IMR-90 (cell line): ENCODE measurements around the gene NPM1. TPM values are rescaled to one million over a fixed set of nuclear protein-coding genes. Genes with fewer than 3 reads are reported as not detected.

Experiments
- ATAC-seq: fragments of 200-7000 bp; cut with Tn5 transposase; 2 replicates; pipeline ENCODE4 v1.9.1; 2020; ENCODE audit warnings: low read depth, mild to moderate bottlenecking, moderate library complexity
- BruUV-seq: library from RNA; stranded (reverse); fragments of 400-500 nt; replicated peaks from 2 replicates; lab custom pipeline; 2021; lab: Mats Ljungman, UMichigan
- CTCF ChIA-PET: fragments of 300-600 bp; formaldehyde crosslinking; extraction: SDS; loops from one replicate; lab custom pipeline; 2021; ENCODE audit warnings: antibody characterized with exemption; lab: Yijun Ruan, JAX
- POLR2A ChIA-PET: fragments of 300-600 bp; sonication (Branson Sonifier 250); formaldehyde crosslinking; loops from one replicate; lab custom pipeline; 2022; ENCODE audit warnings: antibody characterized with exemption; ENCODE audit not compliant: unreplicated experiment; lab: Charles Lee
- DNase-seq: peaks from one replicate; pipeline ENCODE4 v3.0.0; 2013
- H2AFZ ChIP-seq: replicated peaks from 2 replicates; pipeline ENCODE3; 2013; ENCODE audit warnings: low read length, mild to moderate bottlenecking; ENCODE audit not compliant: poor library complexity
- H2AK5ac ChIP-seq: 2 replicates; pipeline ENCODE4 v1.6.1; 2013; ENCODE audit warnings: low read depth, low read length, inconsistent platforms
- H2AK9ac ChIP-seq: replicated peaks from 2 replicates; pipeline ENCODE3; 2013; ENCODE audit warnings: mild to moderate bottlenecking, low read depth, low read length, moderate library complexity; ENCODE audit not compliant: poor library complexity
- H2BK120ac ChIP-seq: 2 replicates; pipeline ENCODE4 v1.6.1; 2013; ENCODE audit warnings: low read depth, low read length, inconsistent platforms
- H2BK15ac ChIP-seq: 3 replicates; pipeline ENCODE4 v1.6.1; 2013; ENCODE audit warnings: low read depth, low read length, inconsistent platforms
- H2BK20ac ChIP-seq: 2 replicates; pipeline ENCODE4 v1.6.1; 2013; ENCODE audit warnings: low read depth, mild to moderate bottlenecking, inconsistent platforms, low read length, moderate library complexity
- H2BK5ac ChIP-seq: 2 replicates; pipeline ENCODE4 v1.6.1; 2013; ENCODE audit warnings: mild to moderate bottlenecking, low read depth, low read length, inconsistent platforms; ENCODE audit not compliant: poor library complexity, severe bottlenecking
- H3K14ac ChIP-seq: replicated peaks from 2 replicates; pipeline ENCODE4 v1.6.1; 2013; ENCODE audit warnings: low read depth, low read length, inconsistent platforms
- H3K18ac ChIP-seq: 2 replicates; pipeline ENCODE4 v1.6.1; 2013; ENCODE audit warnings: low read depth, low read length, control low read depth
- H3K23ac ChIP-seq: 2 replicates; pipeline ENCODE4 v1.6.1; 2013; ENCODE audit warnings: low read depth, low read length, inconsistent platforms
- H3K27ac ChIP-seq: 2 replicates; pipeline ENCODE4 v1.5.1; 2013; ENCODE audit warnings: mild to moderate bottlenecking, control low read depth, low read length; ENCODE audit not compliant: insufficient read depth
- H3K27me3 ChIP-seq: 2 replicates; pipeline ENCODE4 v1.6.1; 2013; ENCODE audit warnings: low read length; ENCODE audit not compliant: control insufficient read depth, insufficient read depth
- H3K36me3 ChIP-seq: 2 replicates; pipeline ENCODE4 v1.6.1; 2013; ENCODE audit warnings: low read length, mixed read lengths; ENCODE audit not compliant: control insufficient read depth, insufficient read depth
- H3K4ac ChIP-seq: 2 replicates; pipeline ENCODE4 v1.6.1; 2013; ENCODE audit warnings: low read depth, low read length, inconsistent platforms
- H3K4me1 ChIP-seq: 2 replicates; pipeline ENCODE4 v1.6.1; 2013; ENCODE audit warnings: low read length, mixed read lengths; ENCODE audit not compliant: control insufficient read depth, insufficient read depth
- H3K4me2 ChIP-seq: 2 replicates; pipeline ENCODE4 v1.6.1; 2013; ENCODE audit warnings: low read depth, mild to moderate bottlenecking, control low read depth, low read length, moderate library complexity
- H3K4me3 ChIP-seq: 2 replicates; pipeline ENCODE4 v1.5.1; 2013; ENCODE audit warnings: low read depth, mild to moderate bottlenecking, control low read depth, low read length, moderate library complexity; ENCODE audit not compliant: insufficient read depth
- H3K56ac ChIP-seq: 2 replicates; pipeline ENCODE4 v1.6.1; 2013; ENCODE audit warnings: low read length, inconsistent platforms; ENCODE audit not compliant: insufficient read depth; ENCODE audit errors: extremely low read depth
- H3K79me1 ChIP-seq, 2 experiments: 2 replicates each; pipeline ENCODE4 v1.6.1; 2013; ENCODE audit warnings: low read length in 2 of 2, inconsistent platforms in 1 of 2, low read depth in 1 of 2
- H3K9ac ChIP-seq: 2 replicates; pipeline ENCODE4 v1.6.1; 2013; ENCODE audit warnings: low read depth, low read length, control low read depth
- H3K9me1 ChIP-seq: 2 replicates; pipeline ENCODE4 v1.6.1; 2013; ENCODE audit warnings: low read length, inconsistent platforms; ENCODE audit not compliant: insufficient read depth
- H3K9me3 ChIP-seq: 2 replicates; pipeline ENCODE4 v1.6.1; 2013; ENCODE audit warnings: low read length; ENCODE audit not compliant: control insufficient read depth, insufficient read depth
- H4K20me1 ChIP-seq: 2 replicates; pipeline ENCODE4 v1.6.1; 2013; ENCODE audit warnings: low read length, inconsistent platforms; ENCODE audit not compliant: insufficient read depth
- H4K5ac ChIP-seq: 2 replicates; pipeline ENCODE4 v1.6.1; 2013; ENCODE audit warnings: mild to moderate bottlenecking, low read depth, low read length, control low read depth
- H4K8ac ChIP-seq, 2 experiments: 2 replicates each; pipeline ENCODE4 v1.6.1; 2013; ENCODE audit warnings: low read depth in 2 of 2, low read length in 2 of 2, control low read depth in 1 of 2, inconsistent platforms in 1 of 2
- H4K91ac ChIP-seq: 2 replicates; pipeline ENCODE4 v1.6.1; 2013; ENCODE audit warnings: low read depth, low read length, inconsistent platforms; ENCODE audit not compliant: insufficient read depth
- CEBPB ChIP-seq: IDR thresholded peaks from 2 replicates; pipeline ENCODE4 v1.6.1; 2012; ENCODE audit warnings: low read depth, low read length, improper control_type of control experiment
- RCOR1 ChIP-seq: IDR thresholded peaks from 2 replicates; pipeline ENCODE4 v1.6.1; 2012; ENCODE audit warnings: mild to moderate bottlenecking, low read length, improper control_type of control experiment; ENCODE audit not compliant: insufficient replicate concordance
- WGBS, 2 experiments: methylation state at CpG; one replicate each; pipeline versions ENCODE4 v1.1.5 to v1.1.7; 2013; ENCODE audit warnings: missing lambda C conversion rate in 2 of 2; ENCODE audit not compliant: insufficient read length in 1 of 2; ENCODE audit errors: extremely low coverage in 2 of 2; 5-methylcytosine and 5-hydroxymethylcytosine counted together
- dilution Hi-C: fragments of 300-500 bp; cut with HindIII; formaldehyde crosslinking; loops from one replicate; pipeline ENCODE4 v1.14.3; 2018; ENCODE audit warnings: low sequenced_read_pairs; ENCODE audit not compliant: unreplicated experiment
- in situ Hi-C: fragments of 300-500 bp; cut with MboI; formaldehyde crosslinking; loops from 3 replicates; pipeline ENCODE4 v1.14.3; 2019; ENCODE audit warnings: low sequenced_read_pairs, inconsistent platforms, mixed read lengths
- intact Hi-C: fragments of 100-400 bp; cut with micrococcal nuclease; formaldehyde crosslinking; loops from 2 replicates; pipeline ENCODE4 v1.10.0; 2022
- polyA plus RNA-seq, 3 experiments: library from polyadenylated mRNA; depleted of rRNA; stranded (reverse); fragments of >200 nt; gene quantifications; 2 replicates each; pipeline ENCODE4 v1.2.3, GENCODE V29; 2012; ENCODE audit warnings: low replicate concordance in 1 of 3
- total RNA-seq: library from RNA; depleted of rRNA; stranded (reverse); fragments of >200 nt; gene quantifications from 2 replicates; pipeline ENCODE4 v1.2.3, GENCODE V29; 2012

Gene NPM1
- total and polyA plus RNA-seq, 2 of the 4 experiments (the other 2 are of a cell fraction): 856 to 929 TPM

GRCh38 chr5:171438738-171439137, 51.1 kb downstream of the NPM1 start:
- Histone ChIP-seq H2BK120ac (no peak overlapping the region), H4K91ac (no peak overlapping the region), H2BK20ac (no peak overlapping the region), H3K27ac (no peak overlapping the region), H3K9me1 (no peaks in the 10 kb centered on the region), H3K4me1 (peaks cover 2% of the 10 kb centered on the region; the same call in 1 of the 2 replicates), H3K27me3 (no peaks in the 10 kb centered on the region; the same call in 1 of the 2 replicates), H3K23ac (no peak overlapping the region), H4K8ac (no peak overlapping the region), H2AK5ac (no peak overlapping the region), H3K9ac (no peak overlapping the region), H3K79me1 (no peaks in the 10 kb centered on the region), H3K18ac (no peak overlapping the region), H2BK15ac (no peak overlapping the region), H4K5ac (no peak overlapping the region), H3K36me3 (no peaks in the 10 kb centered on the region), H4K20me1 (no peaks in the 10 kb centered on the region), H3K56ac (no peak overlapping the region), H2AK9ac (no peak overlapping the region), H3K9me3 (no peaks in the 10 kb centered on the region), H3K14ac (no peak overlapping the region), H2AFZ (no peak overlapping the region), H2BK5ac (no peak overlapping the region), H3K4me3 (no peak overlapping the region), H3K4ac (no peak overlapping the region), H3K4me2 (no peak overlapping the region)
- DNase-seq (no peak), ATAC-seq (no peak)
- no TSS peak for BruUV-seq
- dilution Hi-C loops: no loop called here
- intact Hi-C loops: no loop called here
- CTCF ChIA-PET: no interaction called here
- TF ChIP-seq CEBPB: peak; percentile 43; the same call in 1 of the 2 replicates
- TF ChIP-seq RCOR1: no peak
- in situ Hi-C loops: loop anchor here (25.0 kb wide), 1 partner anchor 424 kb away; no protein-coding TSS in a partner anchor
- 80% methylated on average over 2 of the region's 4 CpGs; no CpG with 5 or more reads in 1 of the 2 experiments for WGBS, 2 experiments
- POLR2A ChIA-PET: no interaction called here
